Activated CD4-positive, alpha-beta T cell treated with anti-CD3 and anti-CD28 coated beads, Interleukin-2, amount 10 ng/mL, durations not matched to agents 7 days and 5 days (primary cell): Measurements from ENCODE around the gene PPFIA4. TPM values are rescaled to one million over a fixed set of nuclear protein-coding genes. Genes with fewer than 3 reads are reported as not detected.

Experiments used
- CTCF ChIA-PET: fragments of 350-600 bp; sonication (Branson Sonifier 250); formaldehyde crosslinking; loops from one replicate; lab custom pipeline; 2021; ENCODE audit warnings: antibody characterized with exemption; lab: Charles Lee
- POLR2A ChIA-PET: fragments of 350-600 bp; sonication (Branson Sonifier 250); formaldehyde crosslinking; loops from one replicate; lab custom pipeline; 2021; ENCODE audit warnings: antibody characterized with exemption; lab: Charles Lee
- DNase-seq: peaks from one replicate; pipeline ENCODE4 v3.0.0-alpha.2; 2020
- H3K27ac Mint-ChIP-seq: one replicate; pipeline ENCODE4 v1.8.0; 2021; ENCODE audit warnings: mild to moderate bottlenecking, moderate library complexity, mixed read lengths
- H3K27me3 Mint-ChIP-seq: one replicate; pipeline ENCODE4 v1.8.0; 2021; ENCODE audit warnings: mixed read lengths
- H3K36me3 Mint-ChIP-seq: one replicate; pipeline ENCODE4 v1.8.0; 2021; ENCODE audit warnings: low read depth, mixed read lengths
- H3K4me1 Mint-ChIP-seq: one replicate; pipeline ENCODE4 v1.8.0; 2021; ENCODE audit warnings: mixed read lengths
- H3K4me3 Mint-ChIP-seq: one replicate; pipeline ENCODE4 v1.8.0; 2021; ENCODE audit warnings: mild to moderate bottlenecking, moderate library complexity, mixed read lengths
- H3K9me3 Mint-ChIP-seq: one replicate; pipeline ENCODE4 v1.8.0; 2021; ENCODE audit warnings: mixed read lengths
- total RNA-seq, 2 experiments: library from RNA; stranded (reverse); gene quantifications; one replicate each; pipeline ENCODE4 v1.2.3, GENCODE V29; 2021

Gene PPFIA4
- total RNA-seq, 2 experiments from 2014 or later = 13.7 to 16.1 TPM

GRCh38 chr1:203056516-203056915 is 30.2 kb downstream of the PPFIA4 start:
- POLR2A ChIA-PET = no interaction called here
- DNase-seq = no peak
- no peaks in the 10 kb centered on the region for H3K4me1 Mint-ChIP-seq
- CTCF ChIA-PET = interaction anchor here (1.2 to 1.5 kb wide), 3 partner anchors 16 to 61 kb away, joined by 3 to 4 read pairs (median 3); no protein-coding TSS in a partner anchor
- peaks cover 1% of the 10 kb centered on the region for H3K36me3 Mint-ChIP-seq
- H3K9me3 Mint-ChIP-seq = no peaks in the 10 kb centered on the region
- H3K27me3 Mint-ChIP-seq = no peaks in the 10 kb centered on the region
- H3K27ac Mint-ChIP-seq = no peak overlapping the region
- H3K4me3 Mint-ChIP-seq = no peak overlapping the region

GRCh38 chr1:203057911-203058675 is 31.8 kb downstream of the PPFIA4 start:
- ChIA-PET POLR2A (no interaction called here), CTCF (interaction anchor here (1.5 kb wide), 1 partner anchor 15 kb away, joined by 3 read pairs; no protein-coding TSS in a partner anchor)
- Mint-ChIP-seq H3K4me1 (peaks cover 2% of the 10 kb centered on the region), H3K4me3 (no peak overlapping the region), H3K27ac (no peak overlapping the region), H3K36me3 (peaks cover 1% of the 10 kb centered on the region), H3K27me3 (no peaks in the 10 kb centered on the region), H3K9me3 (no peaks in the 10 kb centered on the region)
- no peak for DNase-seq

- Mint-ChIP-seq H3K4me3 (no peak overlapping the region), H3K36me3 (peaks cover 1% of the 10 kb centered on the region), H3K4me1 (peaks cover 3% of the 10 kb centered on the region), H3K9me3 (no peaks in the 10 kb centered on the region), H3K27me3 (no peaks in the 10 kb centered on the region), H3K27ac (no peak overlapping the region)
- CTCF ChIA-PET = no interaction called here
- POLR2A ChIA-PET = no interaction called here
- DNase-seq = no peak
Measured at GRCh38 chr1:203058676-203058935, 32.3 kb downstream of the PPFIA4 start.

GRCh38 chr1:203059485-203059884 is 33.2 kb downstream of the PPFIA4 start:
- no peak for DNase-seq
- Mint-ChIP-seq H3K4me1 (peaks cover 3% of the 10 kb centered on the region), H3K4me3 (no peak overlapping the region), H3K36me3 (peaks cover 1% of the 10 kb centered on the region), H3K27me3 (no peaks in the 10 kb centered on the region), H3K27ac (no peak overlapping the region), H3K9me3 (no peaks in the 10 kb centered on the region)
- POLR2A ChIA-PET = no interaction called here
- CTCF ChIA-PET = no interaction called here

GRCh38 chr1:203060115-203060514 is 33.8 kb downstream of the PPFIA4 start:
- no peak for DNase-seq
- POLR2A ChIA-PET = no interaction called here

GRCh38 chr1:203063287-203063686 is 37.0 kb downstream of the PPFIA4 start:
- no peak for DNase-seq
- Mint-ChIP-seq H3K27me3 (no peaks in the 10 kb centered on the region), H3K27ac (no peak overlapping the region), H3K4me1 (peaks cover 3% of the 10 kb centered on the region), H3K4me3 (no peak overlapping the region), H3K36me3 (peaks cover 1% of the 10 kb centered on the region), H3K9me3 (no peaks in the 10 kb centered on the region)
- ChIA-PET POLR2A (no interaction called here), CTCF (interaction anchor here (1.4 to 2.0 kb wide), 2 partner anchors 21 to 23 kb away, joined by 3 to 8 read pairs; no protein-coding TSS in a partner anchor)

More at GRCh38 chr1:203060115-203060514, 33.8 kb downstream of the PPFIA4 start:
- peaks cover 1% of the 10 kb centered on the region for H3K36me3 Mint-ChIP-seq
- H3K27ac Mint-ChIP-seq = no peak overlapping the region
- no peaks in the 10 kb centered on the region for H3K27me3 Mint-ChIP-seq
- no peak overlapping the region for H3K4me3 Mint-ChIP-seq
- no peaks in the 10 kb centered on the region for H3K9me3 Mint-ChIP-seq
- CTCF ChIA-PET = interaction anchor here (1.6 kb wide), 1 partner anchor 24 kb away, joined by 5 read pairs; no protein-coding TSS in a partner anchor
- peaks cover 3% of the 10 kb centered on the region for H3K4me1 Mint-ChIP-seq

- no peak for DNase-seq
- Mint-ChIP-seq H3K4me1 (peaks cover 3% of the 10 kb centered on the region), H3K9me3 (no peaks in the 10 kb centered on the region), H3K36me3 (no peaks in the 10 kb centered on the region), H3K4me3 (no peak overlapping the region), H3K27me3 (no peaks in the 10 kb centered on the region), H3K27ac (no peak overlapping the region)
- CTCF ChIA-PET = interaction anchor here (1.4 to 2.3 kb wide), 3 partner anchors 11 to 19 kb away, joined by 6 to 7 read pairs (median 7); no protein-coding TSS in a partner anchor
- POLR2A ChIA-PET = no interaction called here
Measured at GRCh38 chr1:203065191-203065590, 38.9 kb downstream of the PPFIA4 start.

- Mint-ChIP-seq H3K9me3 (no peaks in the 10 kb centered on the region), H3K27me3 (no peaks in the 10 kb centered on the region), H3K27ac (no peak overlapping the region), H3K4me3 (no peak overlapping the region), H3K4me1 (peaks cover 3% of the 10 kb centered on the region), H3K36me3 (no peaks in the 10 kb centered on the region)
- DNase-seq = no peak
- CTCF ChIA-PET = interaction anchor here (1.0 to 2.3 kb wide), 5 partner anchors 11 to 27 kb away, joined by 3 to 7 read pairs (median 6); no protein-coding TSS in a partner anchor
- POLR2A ChIA-PET = no interaction called here
Measured at GRCh38 chr1:203065986-203066385, 39.7 kb downstream of the PPFIA4 start.

GRCh38 chr1:203066965-203067364 is 40.7 kb downstream of the PPFIA4 start:
- Mint-ChIP-seq H3K4me1 (peaks cover 3% of the 10 kb centered on the region), H3K27ac (no peak overlapping the region), H3K4me3 (no peak overlapping the region), H3K9me3 (no peaks in the 10 kb centered on the region), H3K27me3 (no peaks in the 10 kb centered on the region), H3K36me3 (peaks cover 2% of the 10 kb centered on the region)
- CTCF ChIA-PET = interaction anchor here (1.0 to 2.3 kb wide), 4 partner anchors 10 to 28 kb away, joined by 3 to 7 read pairs (median 6); no protein-coding TSS in a partner anchor
- POLR2A ChIA-PET = no interaction called here
- DNase-seq = no peak

GRCh38 chr1:203069030-203069747 is 42.9 kb downstream of the PPFIA4 start:
- H3K4me3 Mint-ChIP-seq = no peak overlapping the region
- CTCF ChIA-PET = no interaction called here
- H3K36me3 Mint-ChIP-seq = peaks cover 2% of the 10 kb centered on the region
- no peak overlapping the region for H3K27ac Mint-ChIP-seq
- no peaks in the 10 kb centered on the region for H3K9me3 Mint-ChIP-seq
- no peak for DNase-seq
- POLR2A ChIA-PET = no interaction called here
- H3K27me3 Mint-ChIP-seq = peaks cover 9% of the 10 kb centered on the region
- H3K4me1 Mint-ChIP-seq = no peaks in the 10 kb centered on the region

GRCh38 chr1:203072002-203072602 is 45.8 kb downstream of the PPFIA4 start:
- H3K27me3 Mint-ChIP-seq = peaks cover 27% of the 10 kb centered on the region
- H3K36me3 Mint-ChIP-seq = peaks cover 8% of the 10 kb centered on the region
- H3K27ac Mint-ChIP-seq = no peak overlapping the region
- POLR2A ChIA-PET = no interaction called here
- CTCF ChIA-PET = no interaction called here
- H3K4me1 Mint-ChIP-seq = peaks cover 9% of the 10 kb centered on the region
- H3K4me3 Mint-ChIP-seq = no peak overlapping the region
- H3K9me3 Mint-ChIP-seq = no peaks in the 10 kb centered on the region
- no peak for DNase-seq

- no peaks in the 10 kb centered on the region for H3K9me3 Mint-ChIP-seq
- POLR2A ChIA-PET = no interaction called here
- CTCF ChIA-PET = interaction anchor here (0.6 to 1.3 kb wide), 3 partner anchors 16 to 137 kb away, joined by 3 read pairs; no protein-coding TSS in a partner anchor
Measured at GRCh38 chr1:203072911-203073310, 46.6 kb downstream of the PPFIA4 start.

More at GRCh38 chr1:203072911-203073310, 46.6 kb downstream of the PPFIA4 start:
- no peak overlapping the region for H3K4me3 Mint-ChIP-seq
- no peak overlapping the region for H3K27ac Mint-ChIP-seq
- no peak for DNase-seq
- peaks cover 28% of the 10 kb centered on the region for H3K27me3 Mint-ChIP-seq
- H3K36me3 Mint-ChIP-seq = peaks cover 8% of the 10 kb centered on the region
- peaks cover 9% of the 10 kb centered on the region for H3K4me1 Mint-ChIP-seq
